HG03442 (cell line): ENCODE measurements around the gene ANXA6.
A peak's percentile ranks its signal among the peaks of the same experiment; 100 is the strongest.

ENCODE experiments used
- ATAC-seq: cut with Tn5 transposase; IDR thresholded peaks from one replicate; pipeline ENCODE4 v1.9.1; 2021; ENCODE audit warnings: mild to moderate bottlenecking, moderate library complexity; ENCODE audit not compliant: unreplicated experiment

ANXA6 gene

DNA sequence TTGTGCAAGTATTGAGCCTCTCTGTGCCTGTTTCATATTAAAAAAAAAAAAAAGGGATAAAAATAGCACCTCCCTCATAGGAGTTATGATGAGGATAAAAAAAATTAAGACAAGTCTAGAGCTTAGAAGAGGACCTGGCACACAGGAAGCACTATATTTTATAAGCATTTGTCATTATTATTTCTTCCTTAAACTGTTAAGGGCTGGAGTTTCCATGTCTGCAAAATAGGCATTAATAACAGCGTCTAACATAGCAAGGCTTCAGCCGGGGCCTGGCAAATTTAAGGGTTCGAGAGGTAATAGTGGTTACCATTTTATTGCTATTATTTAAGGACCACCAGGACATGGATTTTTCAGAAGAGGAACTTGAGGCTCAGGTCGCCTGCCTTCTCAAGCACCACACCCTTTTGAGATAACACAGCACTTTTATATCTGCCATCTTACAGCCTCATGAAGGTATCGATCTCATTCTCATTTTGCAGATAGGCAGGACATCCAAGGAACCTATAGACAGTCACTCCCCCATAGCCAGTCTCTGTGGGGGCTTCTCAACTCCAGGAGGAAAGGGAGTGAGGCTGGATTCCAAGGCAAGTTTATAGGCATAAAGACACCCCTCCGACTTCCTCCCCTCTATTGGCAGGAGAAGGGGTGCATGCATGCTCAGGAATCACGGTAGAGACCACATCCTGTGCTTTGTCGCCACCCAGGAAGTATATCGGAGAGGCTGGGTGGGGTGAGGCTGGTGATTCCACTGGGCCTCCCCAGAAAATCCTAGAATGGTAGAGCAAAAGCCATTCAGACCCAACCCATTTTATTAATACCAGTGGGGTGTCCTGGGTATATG, 2.4 kb downstream of the ANXA6 start:
- peak; percentile 27 for ATAC-seq

- ATAC-seq, result no peak
Observed at GRCh38 chr5:151153766-151154272, 3.8 kb downstream of the ANXA6 start.

DNA sequence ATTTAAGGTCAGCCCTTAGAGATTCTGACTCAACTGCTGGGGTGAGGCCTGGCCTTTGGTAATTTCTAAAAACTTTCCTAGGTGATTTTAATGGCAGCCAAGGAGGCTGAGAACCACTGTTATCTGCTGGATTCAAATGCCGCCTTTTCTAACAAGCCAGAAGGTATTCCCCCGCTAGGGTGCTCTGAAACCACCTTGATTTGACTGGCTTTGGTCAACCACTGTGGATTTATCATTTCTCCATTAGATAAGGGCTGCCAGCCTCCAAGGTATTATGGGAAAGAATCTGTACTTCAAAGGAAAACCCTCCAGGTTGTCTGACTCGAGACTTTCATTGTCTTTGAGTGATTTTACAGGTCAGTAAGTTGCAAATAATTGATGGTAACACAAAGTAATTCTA, 4.3 kb downstream of the ANXA6 start:
- no peak for ATAC-seq

DNA sequence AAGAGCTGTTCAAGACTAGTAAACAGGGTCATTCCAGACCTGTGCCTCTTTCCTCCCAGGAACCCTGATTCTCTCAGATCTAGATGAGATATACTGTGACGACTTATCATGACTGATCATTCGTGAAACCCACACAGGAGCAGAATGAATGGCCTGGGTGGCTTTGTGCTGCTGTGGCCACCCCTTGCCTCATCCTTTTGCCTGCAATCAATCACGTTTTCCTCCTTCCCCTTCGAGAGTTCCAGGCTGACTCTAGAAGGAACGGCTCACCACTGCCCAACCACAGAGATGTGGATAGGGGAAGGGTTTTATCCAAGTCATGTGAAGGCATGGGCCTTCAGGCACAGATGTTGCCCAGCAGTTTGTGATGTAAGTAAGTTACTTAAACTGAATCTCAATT, 5.8 kb downstream of the ANXA6 start:
- peak; percentile 41 for ATAC-seq

- ATAC-seq, result no peak
Observed at GRCh38 chr5:151151263-151151660, 6.3 kb downstream of the ANXA6 start.

- peak; percentile 46 for ATAC-seq
Observed at GRCh38 chr5:151150471-151151262, 6.9 kb downstream of the ANXA6 start.

DNA sequence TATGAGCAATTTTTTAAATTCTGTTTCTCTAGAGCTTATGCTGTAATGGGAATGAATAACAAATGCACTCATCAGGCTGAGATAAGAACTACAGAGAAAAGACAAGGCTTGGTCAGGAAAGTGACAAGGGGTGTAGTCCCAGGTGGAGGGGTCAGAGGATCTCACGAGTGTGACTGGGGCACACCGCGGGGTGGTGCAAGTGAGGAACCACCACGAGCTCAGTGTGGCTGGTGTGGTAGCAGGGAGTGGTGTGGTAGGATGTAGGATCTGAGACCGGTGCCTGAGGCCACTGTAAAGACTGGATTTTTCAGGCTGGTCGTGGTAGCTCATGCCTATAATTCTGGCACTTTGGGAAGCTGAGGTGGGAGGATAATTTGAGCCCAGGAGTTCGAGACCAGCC, 9.0 kb downstream of the ANXA6 start:
- ATAC-seq, result no peak

GRCh38 chr5:151147033-151147432, 10.5 kb downstream of the ANXA6 start:
- no peak for ATAC-seq

DNA sequence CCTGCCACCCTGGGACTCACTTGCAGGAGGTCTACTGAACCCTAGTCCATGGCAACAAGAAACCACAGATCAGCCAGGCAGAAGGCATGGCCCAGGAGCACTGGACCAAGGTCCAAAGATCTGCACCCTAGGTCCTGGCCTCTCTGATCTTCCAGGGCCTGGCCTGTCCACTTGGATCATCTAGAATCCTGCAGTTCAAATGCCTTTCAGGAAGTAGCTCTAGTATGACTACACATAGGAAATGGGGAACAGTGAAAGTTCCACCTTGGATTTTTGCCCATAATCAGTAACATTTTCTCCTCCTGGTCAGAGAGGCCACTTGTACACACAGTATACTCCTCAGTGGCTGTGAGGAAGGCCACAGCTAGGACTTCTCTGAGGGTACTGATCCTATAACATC, 11.5 kb downstream of the ANXA6 start:
- ATAC-seq, result no peak

GRCh38 chr5:151144922-151145321, 12.7 kb downstream of the ANXA6 start:
- ATAC-seq, result no peak

DNA sequence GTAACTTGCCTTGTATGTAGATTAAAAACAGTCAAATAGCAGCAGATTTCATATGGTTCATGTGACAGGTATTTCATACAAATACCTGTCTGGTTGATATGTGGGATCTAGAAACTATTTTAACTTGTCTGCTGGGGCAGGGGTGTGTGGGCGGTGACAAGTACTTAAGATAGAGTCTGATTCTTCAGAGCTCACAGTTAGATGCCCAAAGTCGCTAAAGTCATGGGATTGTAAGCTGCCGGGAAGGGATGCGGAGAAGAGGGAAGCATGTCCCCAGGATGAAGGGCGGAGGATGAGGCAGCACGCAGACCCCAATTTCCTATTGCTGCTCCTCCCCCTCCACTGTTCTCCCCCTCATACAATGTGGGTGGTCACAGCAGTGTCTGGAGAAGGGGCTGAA, 13.3 kb downstream of the ANXA6 start:
- no peak for ATAC-seq

- ATAC-seq, result no peak
Observed at GRCh38 chr5:151143645-151144044, 13.9 kb downstream of the ANXA6 start.

GRCh38 chr5:151142933-151143332, 14.6 kb downstream of the ANXA6 start:
- ATAC-seq, result no peak

GRCh38 chr5:151141535-151141934, 16.0 kb downstream of the ANXA6 start:
- peak; percentile 94 for ATAC-seq

DNA sequence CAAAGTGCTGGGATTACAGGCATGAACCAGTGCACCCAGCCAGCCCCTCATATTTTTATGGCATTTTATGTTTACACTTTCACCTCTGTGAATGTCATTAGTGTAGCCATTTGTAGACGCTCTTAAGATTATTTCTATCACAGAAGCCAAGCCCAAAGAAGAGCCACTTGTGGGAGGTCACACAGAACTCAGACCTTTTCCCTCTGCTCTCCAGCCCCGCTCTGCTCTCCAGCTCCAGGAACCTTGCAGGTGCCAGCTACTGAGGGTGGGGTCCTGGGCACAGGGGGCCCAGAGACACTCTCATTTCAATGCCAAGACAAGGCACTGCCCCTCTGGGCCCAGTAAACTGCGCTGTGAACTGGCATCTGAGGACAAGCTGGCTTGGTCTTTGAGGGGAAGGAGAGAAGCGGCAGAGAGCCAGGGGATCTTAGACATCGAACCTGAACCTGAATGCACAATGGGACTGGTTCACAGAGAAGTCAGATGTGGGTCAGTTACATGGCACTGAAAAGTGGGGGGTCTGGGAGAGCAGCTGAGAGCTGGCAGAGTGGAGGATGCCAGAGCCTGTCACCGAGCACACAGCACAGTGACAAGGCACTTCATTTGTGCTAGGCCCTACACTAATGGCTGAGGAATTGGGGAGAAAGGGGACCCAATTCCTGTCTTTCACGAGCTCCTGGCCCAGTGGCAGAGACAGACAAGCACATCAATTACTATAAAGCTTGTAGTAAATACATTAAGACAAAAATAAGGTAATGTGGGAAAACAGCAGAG, 16.7 kb downstream of the ANXA6 start:
- ATAC-seq, result no peak

GRCh38 chr5:151139646-151140045, 17.9 kb downstream of the ANXA6 start:
- ATAC-seq, result no peak

DNA sequence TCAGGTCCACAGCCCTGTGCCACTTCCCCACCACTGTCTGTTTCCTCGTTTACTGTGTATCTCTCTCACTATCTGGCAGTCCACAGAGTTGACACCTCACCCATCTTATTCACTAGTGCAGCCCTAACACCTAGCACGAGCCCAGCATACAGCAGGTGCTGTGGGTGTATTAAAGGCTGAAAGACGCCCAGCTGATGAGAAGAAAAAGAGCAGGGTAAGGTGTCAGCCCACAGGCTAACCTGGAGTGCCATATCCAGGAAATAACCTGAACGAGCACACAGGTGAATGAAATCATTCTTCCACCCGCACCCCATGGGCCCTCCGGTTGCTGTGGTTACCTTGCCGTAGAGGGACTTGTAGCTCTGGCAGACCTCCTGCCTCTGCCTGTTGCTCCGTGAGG, 18.6 kb downstream of the ANXA6 start:
- no peak for ATAC-seq

- no peak for ATAC-seq
Observed at GRCh38 chr5:151138114-151138513, 19.5 kb downstream of the ANXA6 start.

GRCh38 chr5:151137067-151137825, 20.3 kb downstream of the ANXA6 start:
- no peak for ATAC-seq

DNA sequence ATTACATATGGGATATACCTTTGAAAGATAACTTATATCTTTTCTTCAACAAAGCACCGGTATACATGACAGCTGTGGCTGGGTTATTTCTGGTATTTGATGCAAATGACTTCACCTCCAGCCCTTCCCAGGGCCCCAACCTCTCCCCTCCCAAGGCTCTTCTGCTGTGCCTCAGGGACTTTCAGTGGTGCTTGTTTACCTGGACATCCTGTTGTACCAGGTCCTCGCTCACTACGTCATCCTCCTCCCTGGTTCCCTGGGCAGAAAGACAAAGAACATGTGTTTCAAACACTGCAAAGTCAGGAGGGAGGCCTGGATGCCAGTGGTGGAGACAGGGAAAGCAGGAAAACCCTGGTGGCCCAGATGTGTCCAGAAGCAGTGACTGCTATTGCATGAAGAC, 23.4 kb downstream of the ANXA6 start:
- peak; percentile 67 for ATAC-seq
